SK-N-SH treated with all-trans-retinoic acid at 6 μM for 48 hours (cell line): ENCODE measurements around the gene TRUB1.

ENCODE experiments used
- ATAC-seq: fragments of 200-7000 bp; cut with Tn5 transposase; 3 replicates; pipeline ENCODE4 v1.9.1; 2020; ENCODE audit warnings: mild to moderate bottlenecking, moderate library complexity
- ARNTL ChIP-seq: fragments of 450-650 bp; formaldehyde crosslinking; IDR thresholded peaks from 2 replicates; pipeline ENCODE4 v1.5.0; 2020; ENCODE audit warnings: low read depth, mild to moderate bottlenecking, moderate library complexity, borderline replicate concordance
- BACH2 ChIP-seq: fragments of 250-450 bp; sonication (Bioruptor Pico); IDR thresholded peaks from 2 replicates; pipeline ENCODE4 v1.9.0; 2021; ENCODE audit warnings: mild to moderate bottlenecking, borderline replicate concordance
- ESRRG ChIP-seq: fragments of 250-450 bp; sonication (Bioruptor Pico); IDR thresholded peaks from 2 replicates; pipeline ENCODE4 v1.6.1; 2021; ENCODE audit warnings: mild to moderate bottlenecking
- PPARA ChIP-seq: fragments of 250-450 bp; sonication (Bioruptor Pico); IDR thresholded peaks from 2 replicates; pipeline ENCODE4 v1.5.0; 2020; ENCODE audit warnings: mild to moderate bottlenecking, borderline replicate concordance
- RARB ChIP-seq: fragments of 250-450 bp; sonication (Bioruptor Pico); IDR thresholded peaks from 2 replicates; pipeline ENCODE4 v1.8.0; 2021; ENCODE audit warnings: mild to moderate bottlenecking, moderate library complexity
- SNAI2 ChIP-seq: fragments of 250-450 bp; sonication (Bioruptor Pico); IDR thresholded peaks from 2 replicates; pipeline ENCODE4 v1.5.0; 2020; ENCODE audit warnings: mild to moderate bottlenecking, moderate library complexity
- TCF4 ChIP-seq: fragments of 250-450 bp; sonication (Bioruptor Pico); IDR thresholded peaks from 2 replicates; pipeline ENCODE4 v1.8.0; 2021; ENCODE audit warnings: mild to moderate bottlenecking, moderate library complexity, borderline replicate concordance
- ZC3H10 ChIP-seq: fragments of 250-450 bp; sonication (Bioruptor Pico); IDR thresholded peaks from 2 replicates; pipeline ENCODE4 v1.5.1; 2021; ENCODE audit warnings: mild to moderate bottlenecking, moderate library complexity
- ZFP3 ChIP-seq: fragments of 250-450 bp; sonication (Bioruptor Pico); IDR thresholded peaks from 2 replicates; pipeline ENCODE4 v1.5.0; 2020; ENCODE audit warnings: mild to moderate bottlenecking, moderate library complexity
- ZFP30 ChIP-seq: fragments of 450-650 bp; formaldehyde crosslinking; IDR thresholded peaks from 2 replicates; pipeline ENCODE4 v1.5.0; 2022; ENCODE audit warnings: mild to moderate bottlenecking, moderate library complexity
- ZNF565 ChIP-seq: fragments of 450-650 bp; formaldehyde crosslinking; conservative IDR thresholded peaks from 2 replicates; pipeline ENCODE4 v1.5.0; 2020; ENCODE audit warnings: low read depth, mild to moderate bottlenecking, moderate library complexity
- ZNF8 ChIP-seq: fragments of 450-650 bp; formaldehyde crosslinking; IDR thresholded peaks from 2 replicates; pipeline ENCODE4 v1.5.0; 2020; ENCODE audit warnings: mild to moderate bottlenecking, moderate library complexity
- TF ChIP-seq, protein P1 (sequence below): fragments of 250-450 bp; sonication (Bioruptor Pico); IDR thresholded peaks from 2 replicates; pipeline ENCODE4 v1.8.0; 2020; ENCODE audit warnings: mild to moderate bottlenecking, moderate library complexity, borderline replicate concordance
- TF ChIP-seq, protein P2 (sequence below): fragments of 250-450 bp; sonication (Bioruptor Pico); IDR thresholded peaks from 2 replicates; pipeline ENCODE4 v1.8.0; 2021; ENCODE audit warnings: low read depth, mild to moderate bottlenecking, moderate library complexity, borderline replicate concordance
- TF ChIP-seq, protein P3 (sequence below): fragments of 250-450 bp; sonication (Bioruptor Pico); IDR thresholded peaks from 2 replicates; pipeline ENCODE4 v1.5.0; 2020; ENCODE audit warnings: mild to moderate bottlenecking, moderate library complexity
- TF ChIP-seq, protein P4 (sequence below): fragments of 250-450 bp; sonication (Bioruptor Pico); IDR thresholded peaks from 2 replicates; pipeline ENCODE4 v1.5.1; 2021; ENCODE audit warnings: mild to moderate bottlenecking, moderate library complexity
- TF ChIP-seq, protein P5 (sequence below): fragments of 250-450 bp; sonication (Bioruptor Pico); IDR thresholded peaks from 2 replicates; pipeline ENCODE4 v1.5.1; 2020; ENCODE audit warnings: low read depth, mild to moderate bottlenecking, moderate library complexity

Gene TRUB1

DNA sequence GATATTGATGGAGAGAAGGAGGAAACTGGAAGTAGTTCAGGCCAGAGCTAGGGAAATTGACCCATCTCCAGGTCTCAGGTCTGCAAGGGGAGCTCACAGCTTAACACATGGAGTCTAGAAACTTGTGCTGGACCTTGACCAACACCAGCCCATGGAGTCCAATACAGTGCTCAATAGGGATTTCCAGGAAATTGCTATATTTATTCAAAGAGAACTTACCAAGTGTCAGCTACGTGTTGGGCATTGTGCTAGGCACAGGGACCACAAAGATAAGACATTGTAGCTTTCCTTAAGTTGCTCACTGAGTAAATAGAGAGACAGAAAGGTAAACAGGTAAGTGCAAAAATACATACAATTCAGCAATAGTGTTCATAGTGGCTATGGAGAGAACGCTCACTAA lies 82.5 kb downstream of the TRUB1 start:
- TF ChIP-seq SNAI2 (CRISPR knock-in tag) (no peak), ZNF565 (CRISPR knock-in tag) (no peak), ZNF8 (no peak), RARB (CRISPR knock-in tag) (no peak), TCF4 (CRISPR knock-in tag) (no peak), PPARA (CRISPR knock-in tag) (no peak)
- TF ChIP-seq, protein P1, sequence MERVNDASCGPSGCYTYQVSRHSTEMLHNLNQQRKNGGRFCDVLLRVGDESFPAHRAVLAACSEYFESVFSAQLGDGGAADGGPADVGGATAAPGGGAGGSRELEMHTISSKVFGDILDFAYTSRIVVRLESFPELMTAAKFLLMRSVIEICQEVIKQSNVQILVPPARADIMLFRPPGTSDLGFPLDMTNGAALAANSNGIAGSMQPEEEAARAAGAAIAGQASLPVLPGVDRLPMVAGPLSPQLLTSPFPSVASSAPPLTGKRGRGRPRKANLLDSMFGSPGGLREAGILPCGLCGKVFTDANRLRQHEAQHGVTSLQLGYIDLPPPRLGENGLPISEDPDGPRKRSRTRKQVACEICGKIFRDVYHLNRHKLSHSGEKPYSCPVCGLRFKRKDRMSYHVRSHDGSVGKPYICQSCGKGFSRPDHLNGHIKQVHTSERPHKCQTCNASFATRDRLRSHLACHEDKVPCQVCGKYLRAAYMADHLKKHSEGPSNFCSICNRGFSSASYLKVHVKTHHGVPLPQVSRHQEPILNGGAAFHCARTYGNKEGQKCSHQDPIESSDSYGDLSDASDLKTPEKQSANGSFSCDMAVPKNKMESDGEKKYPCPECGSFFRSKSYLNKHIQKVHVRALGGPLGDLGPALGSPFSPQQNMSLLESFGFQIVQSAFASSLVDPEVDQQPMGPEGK: no peak
- TF ChIP-seq, protein P2, sequence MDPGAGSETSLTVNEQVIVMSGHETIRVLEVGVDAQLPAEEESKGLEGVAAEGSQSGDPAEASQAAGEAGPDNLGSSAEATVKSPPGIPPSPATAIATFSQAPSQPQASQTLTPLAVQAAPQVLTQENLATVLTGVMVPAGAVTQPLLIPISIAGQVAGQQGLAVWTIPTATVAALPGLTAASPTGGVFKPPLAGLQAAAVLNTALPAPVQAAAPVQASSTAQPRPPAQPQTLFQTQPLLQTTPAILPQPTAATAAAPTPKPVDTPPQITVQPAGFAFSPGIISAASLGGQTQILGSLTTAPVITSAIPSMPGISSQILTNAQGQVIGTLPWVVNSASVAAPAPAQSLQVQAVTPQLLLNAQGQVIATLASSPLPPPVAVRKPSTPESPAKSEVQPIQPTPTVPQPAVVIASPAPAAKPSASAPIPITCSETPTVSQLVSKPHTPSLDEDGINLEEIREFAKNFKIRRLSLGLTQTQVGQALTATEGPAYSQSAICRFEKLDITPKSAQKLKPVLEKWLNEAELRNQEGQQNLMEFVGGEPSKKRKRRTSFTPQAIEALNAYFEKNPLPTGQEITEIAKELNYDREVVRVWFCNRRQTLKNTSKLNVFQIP (CRISPR knock-in tag): no peak
- ATAC-seq: no peak

DNA sequence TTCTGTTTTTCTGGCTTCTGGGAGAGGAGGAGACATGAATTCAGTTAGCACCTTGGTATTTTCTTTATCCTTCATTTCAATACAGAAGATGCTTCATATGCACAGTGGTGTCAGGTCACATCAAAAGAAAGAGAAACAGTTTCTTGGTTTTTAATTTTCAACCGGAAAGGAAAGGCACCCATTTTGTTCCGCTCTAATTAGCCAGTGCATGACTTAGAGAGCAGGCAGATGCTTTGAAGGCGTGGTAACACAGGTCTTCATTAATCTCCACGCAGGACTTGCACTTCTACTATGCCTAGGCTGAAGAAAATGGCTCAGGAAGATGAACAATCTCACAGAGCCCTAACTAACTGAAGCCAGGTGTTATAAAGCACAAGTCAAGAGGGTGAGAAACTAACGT lies 84.7 kb downstream of the TRUB1 start:
- TF ChIP-seq ZFP30 (no peak), ARNTL (CRISPR knock-in tag) (no peak), PPARA (CRISPR knock-in tag) (no peak), ZFP3 (CRISPR knock-in tag) (no peak), BACH2 (no peak), ZC3H10 (no peak), RARB (CRISPR knock-in tag) (no peak)
- TF ChIP-seq, protein P3, sequence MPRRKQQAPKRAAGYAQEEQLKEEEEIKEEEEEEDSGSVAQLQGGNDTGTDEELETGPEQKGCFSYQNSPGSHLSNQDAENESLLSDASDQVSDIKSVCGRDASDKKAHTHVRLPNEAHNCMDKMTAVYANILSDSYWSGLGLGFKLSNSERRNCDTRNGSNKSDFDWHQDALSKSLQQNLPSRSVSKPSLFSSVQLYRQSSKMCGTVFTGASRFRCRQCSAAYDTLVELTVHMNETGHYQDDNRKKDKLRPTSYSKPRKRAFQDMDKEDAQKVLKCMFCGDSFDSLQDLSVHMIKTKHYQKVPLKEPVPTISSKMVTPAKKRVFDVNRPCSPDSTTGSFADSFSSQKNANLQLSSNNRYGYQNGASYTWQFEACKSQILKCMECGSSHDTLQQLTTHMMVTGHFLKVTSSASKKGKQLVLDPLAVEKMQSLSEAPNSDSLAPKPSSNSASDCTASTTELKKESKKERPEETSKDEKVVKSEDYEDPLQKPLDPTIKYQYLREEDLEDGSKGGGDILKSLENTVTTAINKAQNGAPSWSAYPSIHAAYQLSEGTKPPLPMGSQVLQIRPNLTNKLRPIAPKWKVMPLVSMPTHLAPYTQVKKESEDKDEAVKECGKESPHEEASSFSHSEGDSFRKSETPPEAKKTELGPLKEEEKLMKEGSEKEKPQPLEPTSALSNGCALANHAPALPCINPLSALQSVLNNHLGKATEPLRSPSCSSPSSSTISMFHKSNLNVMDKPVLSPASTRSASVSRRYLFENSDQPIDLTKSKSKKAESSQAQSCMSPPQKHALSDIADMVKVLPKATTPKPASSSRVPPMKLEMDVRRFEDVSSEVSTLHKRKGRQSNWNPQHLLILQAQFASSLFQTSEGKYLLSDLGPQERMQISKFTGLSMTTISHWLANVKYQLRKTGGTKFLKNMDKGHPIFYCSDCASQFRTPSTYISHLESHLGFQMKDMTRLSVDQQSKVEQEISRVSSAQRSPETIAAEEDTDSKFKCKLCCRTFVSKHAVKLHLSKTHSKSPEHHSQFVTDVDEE (CRISPR knock-in tag): no peak
- TF ChIP-seq, protein P4, sequence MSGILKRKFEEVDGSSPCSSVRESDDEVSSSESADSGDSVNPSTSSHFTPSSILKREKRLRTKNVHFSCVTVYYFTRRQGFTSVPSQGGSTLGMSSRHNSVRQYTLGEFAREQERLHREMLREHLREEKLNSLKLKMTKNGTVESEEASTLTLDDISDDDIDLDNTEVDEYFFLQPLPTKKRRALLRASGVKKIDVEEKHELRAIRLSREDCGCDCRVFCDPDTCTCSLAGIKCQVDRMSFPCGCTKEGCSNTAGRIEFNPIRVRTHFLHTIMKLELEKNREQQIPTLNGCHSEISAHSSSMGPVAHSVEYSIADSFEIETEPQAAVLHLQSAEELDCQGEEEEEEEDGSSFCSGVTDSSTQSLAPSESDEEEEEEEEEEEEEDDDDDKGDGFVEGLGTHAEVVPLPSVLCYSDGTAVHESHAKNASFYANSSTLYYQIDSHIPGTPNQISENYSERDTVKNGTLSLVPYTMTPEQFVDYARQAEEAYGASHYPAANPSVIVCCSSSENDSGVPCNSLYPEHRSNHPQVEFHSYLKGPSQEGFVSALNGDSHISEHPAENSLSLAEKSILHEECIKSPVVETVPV (CRISPR knock-in tag): no peak
- TF ChIP-seq, protein P2 (CRISPR knock-in tag): no peak
- ATAC-seq: no peak

DNA sequence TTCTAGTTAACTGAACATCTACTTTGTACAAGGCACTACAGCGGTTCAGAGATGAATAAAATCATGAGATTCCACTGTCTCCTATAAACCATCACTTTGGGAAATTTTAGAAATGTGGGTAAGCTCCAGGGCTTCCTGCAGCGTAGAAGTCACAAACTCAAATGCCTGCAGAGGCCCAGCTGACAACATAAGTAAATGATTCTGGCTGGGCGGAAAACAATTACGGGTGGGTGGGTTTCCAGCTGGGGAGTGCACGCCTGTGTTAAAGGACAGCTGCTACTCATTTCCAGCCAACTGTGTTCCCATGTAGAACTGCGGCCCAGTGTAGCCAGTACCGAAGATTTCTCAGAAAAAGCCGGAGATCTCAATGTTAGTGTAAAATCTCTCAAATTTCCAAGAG lies 85.7 kb downstream of the TRUB1 start:
- ATAC-seq: no peak
- TF ChIP-seq ZNF565 (CRISPR knock-in tag) (no peak), TCF4 (CRISPR knock-in tag) (no peak), ZFP30 (no peak), ZNF8 (no peak)
- TF ChIP-seq, protein P5, sequence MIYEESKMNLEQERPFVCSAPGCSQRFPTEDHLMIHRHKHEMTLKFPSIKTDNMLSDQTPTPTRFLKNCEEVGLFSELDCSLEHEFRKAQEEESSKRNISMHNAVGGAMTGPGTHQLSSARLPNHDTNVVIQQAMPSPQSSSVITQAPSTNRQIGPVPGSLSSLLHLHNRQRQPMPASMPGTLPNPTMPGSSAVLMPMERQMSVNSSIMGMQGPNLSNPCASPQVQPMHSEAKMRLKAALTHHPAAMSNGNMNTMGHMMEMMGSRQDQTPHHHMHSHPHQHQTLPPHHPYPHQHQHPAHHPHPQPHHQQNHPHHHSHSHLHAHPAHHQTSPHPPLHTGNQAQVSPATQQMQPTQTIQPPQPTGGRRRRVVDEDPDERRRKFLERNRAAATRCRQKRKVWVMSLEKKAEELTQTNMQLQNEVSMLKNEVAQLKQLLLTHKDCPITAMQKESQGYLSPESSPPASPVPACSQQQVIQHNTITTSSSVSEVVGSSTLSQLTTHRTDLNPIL (CRISPR knock-in tag): no peak
- TF ChIP-seq, all 23 proteins: peak for 0

DNA sequence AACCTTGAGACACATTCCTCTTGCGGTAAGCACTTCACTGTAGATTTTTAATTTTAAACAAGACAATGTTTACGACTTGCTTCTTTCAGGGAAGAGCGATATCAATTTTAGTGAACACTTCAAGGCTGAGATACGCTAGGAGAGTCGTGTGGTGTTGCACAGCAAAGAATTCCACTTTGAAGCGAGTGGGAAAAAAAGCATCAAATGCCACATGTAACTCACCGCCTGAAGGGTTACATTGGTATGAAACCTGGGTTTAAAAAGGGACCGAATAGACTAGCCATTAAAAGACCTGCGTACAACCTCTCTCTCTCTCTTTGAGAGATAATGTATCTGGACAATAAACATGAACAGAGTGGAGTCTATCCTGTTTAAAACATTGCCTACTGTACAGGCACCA lies 86.4 kb downstream of the TRUB1 start:
- ATAC-seq: no peak
- no peak for TF ChIP-seq BACH2
- TF ChIP-seq ZC3H10: no peak
- TF ChIP-seq ZFP30: no peak
- no peak for TF ChIP-seq SNAI2 (CRISPR knock-in tag)
- TF ChIP-seq ZNF565 (CRISPR knock-in tag): no peak
- TF ChIP-seq TCF4 (CRISPR knock-in tag): no peak
- TF ChIP-seq ESRRG (CRISPR knock-in tag): no peak
- TF ChIP-seq, protein P1: no peak
- TF ChIP-seq, all 23 proteins: peak for 0
